A549 (cell line): ENCODE measurements around the gene MUC5AC.

ENCODE experiments used
- CBX2 ChIP-seq: fragments of 200-600 bp; sonication (generic); IDR thresholded peaks from 2 replicates; pipeline ENCODE4 v1.6.1; 2016; ENCODE audit warnings: low read depth, mild to moderate bottlenecking, borderline replicate concordance
- EP300 ChIP-seq, 2 experiments: fragments of >200 bp; sonication (Bioruptor Twin); formaldehyde crosslinking; IDR thresholded peaks; 2 replicates in 1 of 2; 3 replicates in 1 of 2; pipeline ENCODE4 v1.6.1; 2016 to 2017
- FOXS1 ChIP-seq: fragments of 250-450 bp; sonication (Bioruptor Pico); IDR thresholded peaks from 2 replicates; pipeline ENCODE4 v1.5.0; 2020; ENCODE audit warnings: mild to moderate bottlenecking, moderate library complexity
- JUN ChIP-seq, 2 experiments: fragments of >200 bp; sonication (Bioruptor Twin); formaldehyde crosslinking; IDR thresholded peaks; 2 replicates in 1 of 2; 3 replicates in 1 of 2; pipeline ENCODE4 v1.6.1; 2016 to 2017
- JUNB ChIP-seq: fragments of >200 bp; sonication (Bioruptor Twin); formaldehyde crosslinking; IDR thresholded peaks from 2 replicates; pipeline ENCODE4 v1.6.1; 2016
- KDM5A ChIP-seq: fragments of 200-600 bp; sonication (generic); IDR thresholded peaks from 2 replicates; pipeline ENCODE4 v1.6.1; 2016; ENCODE audit warnings: antibody characterized with exemption, mild to moderate bottlenecking
- MAX ChIP-seq: IDR thresholded peaks from 2 replicates; pipeline ENCODE4 v1.6.1; 2012
- PHF8 ChIP-seq: fragments of 200-600 bp; sonication (generic); IDR thresholded peaks from 2 replicates; pipeline ENCODE4 v1.6.1; 2016; ENCODE audit warnings: low read depth, mild to moderate bottlenecking, antibody characterized with exemption, moderate library complexity, borderline replicate concordance
- POLR2A ChIP-seq: IDR thresholded peaks from 2 replicates; pipeline ENCODE4 v1.6.1; 2012; ENCODE audit warnings: mild to moderate bottlenecking, low read length
- RAD21 ChIP-seq, 2 experiments: fragments of >200 bp in 1 of 2; sonication (Bioruptor Twin) in 1 of 2; formaldehyde crosslinking in 1 of 2; IDR thresholded peaks in 1 of 2; conservative IDR thresholded peaks in 1 of 2; 2 replicates in 1 of 2; 3 replicates in 1 of 2; pipeline ENCODE4 v1.6.1; 2012 to 2018; ENCODE audit warnings: inconsistent platforms in 1 of 2
- REST ChIP-seq: fragments of 200-600 bp; sonication (generic); IDR thresholded peaks from 2 replicates; pipeline ENCODE4 v1.6.1; 2016; ENCODE audit warnings: antibody characterized with exemption, mild to moderate bottlenecking, moderate library complexity
- SREBF2 ChIP-seq: fragments of 450-650 bp; IDR thresholded peaks from 2 replicates; pipeline ENCODE4 v1.6.1; 2014; ENCODE audit warnings: mild to moderate bottlenecking, moderate library complexity
- TF ChIP-seq, protein P1 (sequence below): fragments of >200 bp; sonication (Bioruptor Twin); formaldehyde crosslinking; IDR thresholded peaks from 3 replicates; pipeline ENCODE4 v1.5.1; 2016

- TF ChIP-seq, protein P1, sequence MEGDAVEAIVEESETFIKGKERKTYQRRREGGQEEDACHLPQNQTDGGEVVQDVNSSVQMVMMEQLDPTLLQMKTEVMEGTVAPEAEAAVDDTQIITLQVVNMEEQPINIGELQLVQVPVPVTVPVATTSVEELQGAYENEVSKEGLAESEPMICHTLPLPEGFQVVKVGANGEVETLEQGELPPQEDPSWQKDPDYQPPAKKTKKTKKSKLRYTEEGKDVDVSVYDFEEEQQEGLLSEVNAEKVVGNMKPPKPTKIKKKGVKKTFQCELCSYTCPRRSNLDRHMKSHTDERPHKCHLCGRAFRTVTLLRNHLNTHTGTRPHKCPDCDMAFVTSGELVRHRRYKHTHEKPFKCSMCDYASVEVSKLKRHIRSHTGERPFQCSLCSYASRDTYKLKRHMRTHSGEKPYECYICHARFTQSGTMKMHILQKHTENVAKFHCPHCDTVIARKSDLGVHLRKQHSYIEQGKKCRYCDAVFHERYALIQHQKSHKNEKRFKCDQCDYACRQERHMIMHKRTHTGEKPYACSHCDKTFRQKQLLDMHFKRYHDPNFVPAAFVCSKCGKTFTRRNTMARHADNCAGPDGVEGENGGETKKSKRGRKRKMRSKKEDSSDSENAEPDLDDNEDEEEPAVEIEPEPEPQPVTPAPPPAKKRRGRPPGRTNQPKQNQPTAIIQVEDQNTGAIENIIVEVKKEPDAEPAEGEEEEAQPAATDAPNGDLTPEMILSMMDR, result no peak
- TF ChIP-seq POLR2A, result no peak
- TF ChIP-seq SREBF2, result no peak
- TF ChIP-seq REST, result no peak
- TF ChIP-seq EP300 (IDR thresholded peaks at IDR 0.05), result no peak
- no peak for TF ChIP-seq CBX2
- no peak for TF ChIP-seq PHF8
- no peak for TF ChIP-seq RAD21 (conservative IDR thresholded peaks at IDR 0.05 in 1 of 2, IDR thresholded peaks at IDR 0.05 in 1 of 2)
- no peak for TF ChIP-seq JUN (IDR thresholded peaks at IDR 0.05)
- no peak for TF ChIP-seq KDM5A
- no peak for TF ChIP-seq JUNB
- no peak for TF ChIP-seq MAX
- no peak for TF ChIP-seq FOXS1
Measured at GRCh38 chr11:1129143-1129610, 28.6 kb upstream of the MUC5AC start.
